ENCODE results near the gene MARCHF2. TPM values are rescaled to one million over a fixed set of nuclear protein-coding genes. Genes with fewer than 3 reads are reported as not detected.

The MARCHF2 gene
- total RNA-seq, 2 donors from 2014 or later: 222 to 270 TPM

- no peak for DNase-seq (ENCODE audit: low spot score)
- H3K4me1 ChIP-seq: peaks cover 0 to 93% of the 10 kb centered on the region in 2 donors
- H3K9me3 ChIP-seq: no peaks in the 10 kb centered on the region
- H3K27ac ChIP-seq: peak overlapping the region in 1 of 2 donors; percentile 15
- peaks cover 24% of the 10 kb centered on the region for H3K36me3 ChIP-seq
- TF ChIP-seq CTCF (IDR thresholded peaks at IDR 0.05): no peak
- no peaks in the 10 kb centered on the region for H3K27me3 ChIP-seq
- H3K4me3 ChIP-seq: no peak overlapping the region
Observed at GRCh38 chr19:8457827-8458226, 44.7 kb downstream of the MARCHF2 start.

GRCh38 chr19:8458380-8458779, 45.3 kb downstream of the MARCHF2 start:
- Histone ChIP-seq H3K27me3 (no peaks in the 10 kb centered on the region), H3K4me3 (no peak overlapping the region), H3K36me3 (peaks cover 25% of the 10 kb centered on the region), H3K27ac (no peak overlapping the region), H3K4me1 (peaks cover 0 to 90% of the 10 kb centered on the region in 2 donors), H3K9me3 (no peaks in the 10 kb centered on the region)
- DNase-seq (ENCODE audit: low spot score): no peak
- TF ChIP-seq CTCF (IDR thresholded peaks at IDR 0.05): no peak

GRCh38 chr19:8459095-8459494, 46.0 kb downstream of the MARCHF2 start:
- no peak for DNase-seq (ENCODE audit: low spot score)
- H3K4me1 ChIP-seq: peaks cover 0 to 83% of the 10 kb centered on the region in 2 donors
- H3K36me3 ChIP-seq: peaks cover 32% of the 10 kb centered on the region
- H3K27me3 ChIP-seq: no peaks in the 10 kb centered on the region
- TF ChIP-seq CTCF (IDR thresholded peaks at IDR 0.05): no peak
- no peaks in the 10 kb centered on the region for H3K9me3 ChIP-seq
- H3K4me3 ChIP-seq: no peak overlapping the region
- H3K27ac ChIP-seq: peak overlapping the region; percentile 47 to 66

GRCh38 chr19:8459520-8460270, 46.6 kb downstream of the MARCHF2 start:
- H3K27ac ChIP-seq: peak overlapping the region; percentile 47 to 66
- H3K27me3 ChIP-seq: no peaks in the 10 kb centered on the region
- H3K4me1 ChIP-seq: peaks cover 0 to 77% of the 10 kb centered on the region in 2 donors
- peaks cover 38% of the 10 kb centered on the region for H3K36me3 ChIP-seq
- no peak overlapping the region for H3K4me3 ChIP-seq
- no peak for TF ChIP-seq CTCF (IDR thresholded peaks at IDR 0.05)
- no peak for DNase-seq (ENCODE audit: low spot score)
- H3K9me3 ChIP-seq: no peaks in the 10 kb centered on the region

GRCh38 chr19:8460516-8461298, 47.6 kb downstream of the MARCHF2 start:
- peaks cover 0 to 71% of the 10 kb centered on the region in 2 donors for H3K4me1 ChIP-seq
- no peaks in the 10 kb centered on the region for H3K27me3 ChIP-seq
- peaks cover 41% of the 10 kb centered on the region for H3K36me3 ChIP-seq
- no peak for DNase-seq (ENCODE audit: low spot score)
- peak overlapping the region; percentile 36 to 66 for H3K27ac ChIP-seq
- H3K9me3 ChIP-seq: no peaks in the 10 kb centered on the region
- no peak overlapping the region for H3K4me3 ChIP-seq
- TF ChIP-seq CTCF (IDR thresholded peaks at IDR 0.05): no peak

All from right atrium auricular region (tissue), 2 donors.